ENCODE data around the gene CCND1.

GRCh38 chr11:69650081-69650831 is 9.3 kb downstream of the CCND1 start:
- no peak for TF ChIP-seq CTCF (IDR thresholded peaks at IDR 0.05; ENCODE audit: low read depth, low read length, poor library complexity, severe bottlenecking)
- no peak for TF ChIP-seq EZH2phosphoT487 (IDR thresholded peaks at IDR 0.05; ENCODE audit: borderline replicate concordance, low read length)

Data from DOHH2 (cell line).